Measurements from ENCODE around the gene PIK3IP1. TPM values are rescaled to one million over a fixed set of nuclear protein-coding genes. Genes with fewer than 3 reads are reported as not detected.

PIK3IP1 gene
- polyA plus RNA-seq (2012; ENCODE audit: low read depth, missing spikeins) = 5.3 TPM

DNA sequence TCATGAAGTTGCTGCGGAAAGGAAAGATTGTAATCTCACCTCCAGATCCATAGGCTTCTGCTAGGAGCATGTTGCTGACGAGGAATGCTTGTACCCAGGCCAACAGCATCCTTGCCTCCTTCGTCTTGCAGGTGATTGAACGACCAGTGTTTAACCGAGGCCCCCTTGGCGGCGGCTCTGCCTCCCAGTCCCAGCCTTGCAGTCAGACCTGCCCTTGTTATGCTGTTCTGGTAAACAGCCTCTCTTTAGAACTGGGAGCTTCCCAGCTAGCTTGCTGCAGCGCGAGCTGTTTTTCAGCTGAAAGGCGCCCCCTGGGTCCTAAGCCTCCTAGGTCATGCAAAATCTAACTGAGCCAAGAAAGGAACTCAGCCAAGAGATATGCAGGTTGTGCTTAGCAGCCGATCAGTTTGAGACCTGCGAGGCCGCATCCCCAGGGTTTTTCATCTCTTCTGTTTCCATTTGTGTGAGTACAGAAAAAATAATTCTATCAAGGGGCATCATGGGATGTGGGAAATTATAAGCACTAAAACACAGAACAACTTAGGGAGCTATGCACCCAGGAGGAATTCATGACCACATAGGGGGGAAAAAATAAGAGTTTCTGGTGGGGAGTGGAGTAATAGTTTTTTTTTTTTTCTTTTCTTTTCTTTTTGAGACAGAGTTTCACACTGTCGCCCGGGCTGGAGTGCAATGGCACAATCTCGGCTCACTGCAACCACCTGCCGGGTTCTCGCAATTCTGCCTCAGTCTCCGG lies at the start of gene PIK3IP1:
PIK3IP1 (minus strand) TSS at position 253 of the 754 bp plus-strand sequence; CDS start at position 109, 144 bp downstream.
- DNase-seq (ENCODE audit: insufficient read length, low spot score) (peak; percentile 57), FAIRE-seq (peak; percentile 92)
- TF ChIP-seq POLR2A (IDR thresholded peaks at IDR 0.05; ENCODE audit: low read depth, low read length) (no peak), POU2F2 (IDR thresholded peaks at IDR 0.05; ENCODE audit: low read depth, low read length) (peak; percentile 89), TAF1 (IDR thresholded peaks at IDR 0.05; ENCODE audit: low read depth, low read length) (no peak), SPI1 (IDR thresholded peaks at IDR 0.05; ENCODE audit: low read depth, low read length) (peak; percentile 36; the same call in 1 of the 2 replicates), PAX5 (IDR thresholded peaks at IDR 0.05; ENCODE audit: insufficient read depth, low read length, severe bottlenecking) (no peak), POLR2AphosphoS5 (IDR thresholded peaks at IDR 0.05; ENCODE audit: low read depth, low read length) (no peak)

DNA sequence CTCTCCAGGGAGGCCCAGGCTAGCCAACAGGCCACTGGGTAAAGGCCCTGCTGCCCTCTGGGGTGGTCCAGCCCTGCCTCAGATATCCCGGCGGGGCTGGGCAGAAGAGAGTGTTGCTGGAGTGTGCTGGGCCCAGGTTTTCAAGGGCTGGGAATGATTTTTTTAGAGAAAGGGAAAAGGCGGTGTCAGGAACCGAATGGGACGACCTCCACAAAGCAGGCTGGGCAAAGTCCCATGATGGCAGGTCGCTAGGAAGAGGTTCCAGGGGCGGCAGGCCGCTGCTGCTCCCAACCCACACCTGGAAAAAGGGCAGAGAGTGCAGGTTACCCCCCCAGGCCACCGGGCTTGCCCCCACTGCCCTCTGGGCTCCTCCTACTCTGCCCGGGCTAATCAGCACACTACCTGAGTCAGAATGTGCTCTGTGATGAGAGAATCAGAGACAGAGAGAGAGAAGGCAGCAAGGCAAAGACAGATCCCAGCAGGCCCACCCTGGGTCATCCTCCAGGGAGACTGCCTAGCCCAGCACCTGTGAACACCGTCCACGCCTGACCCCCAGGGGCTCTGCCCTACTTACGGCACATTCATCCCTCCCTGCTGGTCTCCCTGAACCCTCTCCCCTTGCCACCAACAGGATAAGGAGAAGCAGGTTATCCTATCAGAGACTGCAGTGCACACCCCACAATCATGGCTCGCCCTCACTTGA lies 49.2 kb upstream of the PIK3IP1 start:
- FAIRE-seq (no peak), DNase-seq (ENCODE audit: insufficient read length, low spot score) (no peak)
- TF ChIP-seq PAX5 (IDR thresholded peaks at IDR 0.05; ENCODE audit: insufficient read depth, low read length, severe bottlenecking) = no peak
- TF ChIP-seq TAF1 (IDR thresholded peaks at IDR 0.05; ENCODE audit: low read depth, low read length) = no peak
- TF ChIP-seq SPI1 (IDR thresholded peaks at IDR 0.05; ENCODE audit: low read depth, low read length) = no peak
- TF ChIP-seq POLR2A (IDR thresholded peaks at IDR 0.05; ENCODE audit: low read depth, low read length) = no peak
- TF ChIP-seq POLR2AphosphoS5 (IDR thresholded peaks at IDR 0.05; ENCODE audit: low read depth, low read length) = no peak
- TF ChIP-seq POU2F2 (IDR thresholded peaks at IDR 0.05; ENCODE audit: low read depth, low read length) = no peak

GRCh38 chr22:31340765-31341247 lies 48.5 kb upstream of the PIK3IP1 start:
- no peak for FAIRE-seq
- DNase-seq (ENCODE audit: insufficient read length, low spot score) = no peak
- TF ChIP-seq POLR2AphosphoS5 (IDR thresholded peaks at IDR 0.05; ENCODE audit: low read depth, low read length) = no peak
- no peak for TF ChIP-seq POLR2A (IDR thresholded peaks at IDR 0.05; ENCODE audit: low read depth, low read length)
- TF ChIP-seq TAF1 (IDR thresholded peaks at IDR 0.05; ENCODE audit: low read depth, low read length) = no peak
- no peak for TF ChIP-seq SPI1 (IDR thresholded peaks at IDR 0.05; ENCODE audit: low read depth, low read length)
- TF ChIP-seq POU2F2 (IDR thresholded peaks at IDR 0.05; ENCODE audit: low read depth, low read length) = no peak
- TF ChIP-seq PAX5 (IDR thresholded peaks at IDR 0.05; ENCODE audit: insufficient read depth, low read length, severe bottlenecking) = no peak

DNA sequence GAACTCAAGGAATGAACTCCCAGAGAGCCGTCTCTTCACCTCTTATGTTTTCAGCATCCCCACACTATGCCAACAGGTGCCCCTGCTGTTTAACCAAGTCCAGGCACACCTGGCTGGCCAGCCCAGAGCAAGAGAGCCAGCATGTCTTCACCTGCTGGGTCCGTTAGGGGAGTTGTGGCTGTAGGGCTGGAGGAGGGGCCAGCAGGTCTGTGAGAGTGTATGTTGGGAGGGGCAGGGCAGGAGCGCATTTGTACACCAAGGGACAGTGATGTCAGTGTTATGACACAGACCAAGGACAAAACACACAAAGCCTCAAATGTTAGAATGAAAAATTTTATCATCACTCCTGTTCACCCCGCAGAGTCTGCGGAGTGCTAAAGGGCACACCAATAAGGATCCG lies 48.1 kb upstream of the PIK3IP1 start:
- no peak for TF ChIP-seq POLR2AphosphoS5 (IDR thresholded peaks at IDR 0.05; ENCODE audit: low read depth, low read length)
- TF ChIP-seq SPI1 (IDR thresholded peaks at IDR 0.05; ENCODE audit: low read depth, low read length) = no peak
- no peak for TF ChIP-seq PAX5 (IDR thresholded peaks at IDR 0.05; ENCODE audit: insufficient read depth, low read length, severe bottlenecking)
- no peak for TF ChIP-seq POLR2A (IDR thresholded peaks at IDR 0.05; ENCODE audit: low read depth, low read length)
- TF ChIP-seq TAF1 (IDR thresholded peaks at IDR 0.05; ENCODE audit: low read depth, low read length) = no peak
- no peak for TF ChIP-seq POU2F2 (IDR thresholded peaks at IDR 0.05; ENCODE audit: low read depth, low read length)
- DNase-seq (ENCODE audit: insufficient read length, low spot score) (no peak), FAIRE-seq (no peak)

- FAIRE-seq (no peak), DNase-seq (ENCODE audit: insufficient read length, low spot score) (no peak)
- TF ChIP-seq PAX5 (IDR thresholded peaks at IDR 0.05; ENCODE audit: insufficient read depth, low read length, severe bottlenecking) = no peak
- no peak for TF ChIP-seq SPI1 (IDR thresholded peaks at IDR 0.05; ENCODE audit: low read depth, low read length)
- no peak for TF ChIP-seq POLR2AphosphoS5 (IDR thresholded peaks at IDR 0.05; ENCODE audit: low read depth, low read length)
- no peak for TF ChIP-seq POU2F2 (IDR thresholded peaks at IDR 0.05; ENCODE audit: low read depth, low read length)
- TF ChIP-seq POLR2A (IDR thresholded peaks at IDR 0.05; ENCODE audit: low read depth, low read length) = no peak
- TF ChIP-seq TAF1 (IDR thresholded peaks at IDR 0.05; ENCODE audit: low read depth, low read length) = no peak
These were observed 47.0 kb upstream of the PIK3IP1 start for GRCh38 chr22:31339148-31339832.

GRCh38 chr22:31337178-31337577 lies 44.9 kb upstream of the PIK3IP1 start:
- DNase-seq (ENCODE audit: insufficient read length, low spot score) (no peak), FAIRE-seq (no peak)
- no peak for TF ChIP-seq POU2F2 (IDR thresholded peaks at IDR 0.05; ENCODE audit: low read depth, low read length)
- TF ChIP-seq TAF1 (IDR thresholded peaks at IDR 0.05; ENCODE audit: low read depth, low read length) = no peak
- TF ChIP-seq PAX5 (IDR thresholded peaks at IDR 0.05; ENCODE audit: insufficient read depth, low read length, severe bottlenecking) = no peak
- no peak for TF ChIP-seq POLR2AphosphoS5 (IDR thresholded peaks at IDR 0.05; ENCODE audit: low read depth, low read length)
- no peak for TF ChIP-seq POLR2A (IDR thresholded peaks at IDR 0.05; ENCODE audit: low read depth, low read length)
- no peak for TF ChIP-seq SPI1 (IDR thresholded peaks at IDR 0.05; ENCODE audit: low read depth, low read length)

- no peak for TF ChIP-seq TAF1 (IDR thresholded peaks at IDR 0.05; ENCODE audit: low read depth, low read length)
- TF ChIP-seq POLR2A (IDR thresholded peaks at IDR 0.05; ENCODE audit: low read depth, low read length) = no peak
- no peak for TF ChIP-seq PAX5 (IDR thresholded peaks at IDR 0.05; ENCODE audit: insufficient read depth, low read length, severe bottlenecking)
- TF ChIP-seq POU2F2 (IDR thresholded peaks at IDR 0.05; ENCODE audit: low read depth, low read length) = no peak
- no peak for TF ChIP-seq POLR2AphosphoS5 (IDR thresholded peaks at IDR 0.05; ENCODE audit: low read depth, low read length)
- no peak for TF ChIP-seq SPI1 (IDR thresholded peaks at IDR 0.05; ENCODE audit: low read depth, low read length)
- FAIRE-seq = no peak
- no peak for DNase-seq (ENCODE audit: insufficient read length, low spot score)
These were observed 42.0 kb upstream of the PIK3IP1 start for GRCh38 chr22:31334329-31334728.

DNA sequence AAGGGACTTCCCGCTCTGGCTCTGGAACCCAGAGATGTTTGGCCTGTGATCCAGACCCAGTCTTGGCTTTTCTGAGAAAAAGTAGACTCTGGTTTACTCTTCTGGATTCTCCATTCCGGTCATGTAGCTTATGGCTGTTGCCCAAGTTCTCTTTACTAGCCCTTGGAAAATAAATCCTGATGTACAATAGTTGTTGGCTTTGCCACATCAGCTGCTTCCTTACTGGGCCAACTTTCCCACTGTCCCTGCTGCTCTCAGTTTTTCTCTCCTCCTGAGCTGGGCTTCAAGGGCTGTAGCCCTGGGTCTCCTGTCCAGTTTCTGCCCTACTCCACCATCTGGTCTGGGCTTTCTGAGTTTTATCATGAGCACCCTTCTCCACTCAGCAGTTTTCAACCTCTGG lies 41.4 kb upstream of the PIK3IP1 start:
- TF ChIP-seq TAF1 (IDR thresholded peaks at IDR 0.05; ENCODE audit: low read depth, low read length) = no peak
- no peak for TF ChIP-seq POU2F2 (IDR thresholded peaks at IDR 0.05; ENCODE audit: low read depth, low read length)
- no peak for TF ChIP-seq PAX5 (IDR thresholded peaks at IDR 0.05; ENCODE audit: insufficient read depth, low read length, severe bottlenecking)
- TF ChIP-seq POLR2AphosphoS5 (IDR thresholded peaks at IDR 0.05; ENCODE audit: low read depth, low read length) = no peak
- TF ChIP-seq POLR2A (IDR thresholded peaks at IDR 0.05; ENCODE audit: low read depth, low read length) = no peak
- no peak for TF ChIP-seq SPI1 (IDR thresholded peaks at IDR 0.05; ENCODE audit: low read depth, low read length)
- no peak for DNase-seq (ENCODE audit: insufficient read length, low spot score)
- no peak for FAIRE-seq
